ENCODE results near the gene OLIG3.

Gene OLIG3

GRCh38 chr6:137465378-137466009, 28.7 kb downstream of the OLIG3 start:
- DNase-seq = no peak

- no peak for DNase-seq
Observed at GRCh38 chr6:137452333-137452894, 41.8 kb downstream of the OLIG3 start.

GRCh38 chr6:137443901-137444300, 50.3 kb downstream of the OLIG3 start:
- no peak for DNase-seq

Data from NCI-H1092 treated with DMSO at 0.1 percent for 48 hours (cell line).